HEK293T (cell line): Measurements from ENCODE around the gene TMTC2.

ENCODE experiments used
- CTCF ChIA-PET: fragments of 350-600 bp; formaldehyde crosslinking; extraction: SDS; loops from one replicate; lab custom pipeline; 2021; ENCODE audit warnings: antibody characterized with exemption, inconsistent platforms; lab: Yijun Ruan, JAX
- POLR2A ChIA-PET: fragments of 350-600 bp; formaldehyde crosslinking; extraction: SDS; loops from one replicate; lab custom pipeline; 2020; ENCODE audit warnings: antibody characterized with exemption, inconsistent platforms; lab: Yijun Ruan, JAX
- DNase-seq: peaks from one replicate; pipeline ENCODE4 v3.0.0; 2012; ENCODE audit warnings: mixed read lengths; ENCODE audit errors: extremely low spot score
- ARNT ChIP-seq: fragments of 450-650 bp; IDR thresholded peaks from 2 replicates; pipeline ENCODE4 v1.6.1; 2017; ENCODE audit warnings: mild to moderate bottlenecking
- BHLHE40 ChIP-seq: fragments of 450-650 bp; IDR thresholded peaks from 2 replicates; pipeline ENCODE4 v1.6.1; 2016; ENCODE audit warnings: mild to moderate bottlenecking, moderate library complexity, borderline replicate concordance
- CTBP1 ChIP-seq: fragments of 450-650 bp; IDR thresholded peaks from 2 replicates; pipeline ENCODE4 v1.6.1; 2016; ENCODE audit warnings: borderline replicate concordance
- ELF4 ChIP-seq: fragments of 450-650 bp; IDR thresholded peaks from 2 replicates; pipeline ENCODE4 v1.6.1; 2017; ENCODE audit warnings: antibody characterized with exemption
- FOXA1 ChIP-seq: fragments of 450-650 bp; IDR thresholded peaks from 2 replicates; pipeline ENCODE4 v1.6.1; 2016; ENCODE audit warnings: mild to moderate bottlenecking
- FOXK2 ChIP-seq: fragments of 450-650 bp; IDR thresholded peaks from 2 replicates; pipeline ENCODE4 v1.6.1; 2016; ENCODE audit warnings: mild to moderate bottlenecking
- FOXM1 ChIP-seq: fragments of 450-650 bp; IDR thresholded peaks from 2 replicates; pipeline ENCODE4 v1.6.1; 2017; ENCODE audit warnings: mild to moderate bottlenecking, borderline replicate concordance
- HDGF ChIP-seq: fragments of 450-650 bp; IDR thresholded peaks from 2 replicates; pipeline ENCODE4 v1.6.1; 2017; ENCODE audit warnings: antibody characterized with exemption, borderline replicate concordance
- L3MBTL2 ChIP-seq: fragments of 450-650 bp; conservative IDR thresholded peaks from 2 replicates; pipeline ENCODE4 v1.6.1; 2016; ENCODE audit warnings: mild to moderate bottlenecking
- LEF1 ChIP-seq: fragments of 450-650 bp; IDR thresholded peaks from 2 replicates; pipeline ENCODE4 v1.6.1; 2017; ENCODE audit warnings: mild to moderate bottlenecking, borderline replicate concordance
- NFRKB ChIP-seq: fragments of 450-650 bp; IDR thresholded peaks from 2 replicates; pipeline ENCODE4 v1.6.1; 2016; ENCODE audit warnings: mild to moderate bottlenecking, moderate library complexity
- PKNOX1 ChIP-seq: fragments of 450-650 bp; IDR thresholded peaks from 2 replicates; pipeline ENCODE4 v1.6.1; 2016
- SP1 ChIP-seq: fragments of 450-650 bp; IDR thresholded peaks from 2 replicates; pipeline ENCODE4 v1.6.1; 2017
- SUZ12 ChIP-seq: fragments of 450-650 bp; IDR thresholded peaks from 2 replicates; pipeline ENCODE4 v1.6.1; 2016; ENCODE audit warnings: mild to moderate bottlenecking
- TARDBP ChIP-seq: fragments of 450-650 bp; IDR thresholded peaks from 2 replicates; pipeline ENCODE4 v1.6.1; 2016
- ZNF384 ChIP-seq: fragments of 450-650 bp; IDR thresholded peaks from 2 replicates; pipeline ENCODE4 v1.6.1; 2016

Gene TMTC2

DNA sequence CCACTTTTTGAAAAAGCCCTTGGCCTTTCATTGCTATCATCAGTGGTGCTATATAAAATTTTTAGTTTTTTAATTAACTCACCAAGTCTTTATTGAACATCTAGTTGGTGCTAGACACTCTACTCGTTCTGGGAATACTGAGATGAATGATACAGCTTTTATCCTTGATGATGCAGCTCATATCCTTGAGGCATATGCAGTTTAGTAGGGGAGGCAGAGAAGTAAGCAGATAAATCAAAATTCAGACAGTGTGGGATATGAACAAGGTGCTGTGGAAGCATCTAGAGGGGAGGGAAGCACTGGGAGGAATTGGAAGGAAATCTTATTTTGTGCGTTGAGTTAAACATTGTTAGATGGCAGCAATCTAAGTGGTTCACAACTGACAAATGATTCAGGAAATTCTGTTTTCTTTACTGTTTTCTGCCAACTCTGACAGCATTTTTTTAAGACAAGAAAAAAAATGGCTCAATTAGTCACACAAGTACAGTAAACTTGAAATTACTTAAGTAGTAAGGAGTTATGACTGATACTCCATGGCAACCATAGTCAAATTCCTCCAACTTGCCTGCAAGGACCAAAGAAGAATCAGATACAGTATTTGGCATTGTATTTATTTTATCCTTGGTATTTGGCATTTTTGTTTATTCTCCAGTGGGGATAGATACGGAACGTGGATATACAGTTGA lies 119.2 kb downstream of the TMTC2 start:
- no peak for TF ChIP-seq FOXA1
- no peak for TF ChIP-seq SUZ12
- DNase-seq = no peak
- ChIA-PET POLR2A (no interaction called here), CTCF (no interaction called here)

GRCh38 chr12:82807132-82807737 lies 120.5 kb downstream of the TMTC2 start:
- ChIA-PET CTCF (no interaction called here), POLR2A (no interaction called here)
- no peak for DNase-seq
- no peak for TF ChIP-seq SUZ12
- TF ChIP-seq TARDBP = no peak
- no peak for TF ChIP-seq SP1
- TF ChIP-seq LEF1 = no peak
- TF ChIP-seq CTBP1 = no peak
- TF ChIP-seq PKNOX1 = no peak
- no peak for TF ChIP-seq ZNF384
- TF ChIP-seq FOXA1 = no peak
- TF ChIP-seq HDGF = no peak
- no peak for TF ChIP-seq ELF4
- no peak for TF ChIP-seq FOXK2
- no peak for TF ChIP-seq L3MBTL2
- TF ChIP-seq ARNT = no peak
- TF ChIP-seq NFRKB = no peak

DNA sequence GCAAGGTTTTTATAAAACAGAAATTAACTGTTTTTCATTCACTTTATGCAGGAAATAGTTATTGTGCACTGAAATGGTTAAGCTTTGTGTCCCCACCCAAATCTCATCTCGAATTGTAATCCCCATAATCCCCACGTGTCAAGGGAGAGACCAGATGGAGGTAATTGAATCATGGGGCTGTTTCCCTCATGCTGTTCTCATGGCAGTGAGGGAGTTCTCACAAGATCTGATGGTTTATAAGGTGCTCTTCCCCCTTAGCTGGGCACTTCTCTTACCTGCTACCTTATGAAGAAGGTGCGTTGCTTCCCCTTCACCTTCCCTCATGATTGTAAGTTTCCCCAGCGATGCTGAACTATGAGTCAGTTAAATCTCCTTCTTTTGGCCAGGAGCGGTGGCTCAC lies 123.9 kb downstream of the TMTC2 start:
- CTCF ChIA-PET = no interaction called here
- POLR2A ChIA-PET = no interaction called here
- no peak for DNase-seq
- TF ChIP-seq ELF4 = no peak
- TF ChIP-seq ZNF384 = no peak
- TF ChIP-seq L3MBTL2 = no peak
- no peak for TF ChIP-seq FOXA1
- no peak for TF ChIP-seq HDGF

GRCh38 chr12:82817368-82817767 lies 130.7 kb downstream of the TMTC2 start:
- DNase-seq = no peak
- TF ChIP-seq PKNOX1 (peak; percentile 28; the same call in 1 of the 2 replicates), FOXA1 (no peak)
- ChIA-PET CTCF (no interaction called here), POLR2A (no interaction called here)

- DNase-seq = no peak
- CTCF ChIA-PET = no interaction called here
- POLR2A ChIA-PET = no interaction called here
- TF ChIP-seq NFRKB (no peak), FOXK2 (no peak), SP1 (no peak), BHLHE40 (no peak), LEF1 (no peak), HDGF (no peak), FOXA1 (no peak), PKNOX1 (no peak), ELF4 (no peak), CTBP1 (no peak), SUZ12 (no peak)
Observed at GRCh38 chr12:82818271-82819035, 131.7 kb downstream of the TMTC2 start.

GRCh38 chr12:82826505-82826904 lies 139.8 kb downstream of the TMTC2 start:
- ChIA-PET POLR2A (no interaction called here), CTCF (interaction anchor here (1.0 kb wide), 1 partner anchor 141 kb away, joined by 3 read pairs; no protein-coding TSS in a partner anchor)
- no peak for DNase-seq
- TF ChIP-seq ARNT (no peak), SP1 (no peak), PKNOX1 (no peak), ELF4 (no peak), SUZ12 (no peak), FOXA1 (no peak), LEF1 (no peak), TARDBP (no peak), HDGF (no peak), L3MBTL2 (no peak), BHLHE40 (no peak), NFRKB (no peak), CTBP1 (no peak), FOXM1 (no peak)
